Measurements from ENCODE around the gene ZNRF2.
"Not testable (repeated sequence)": the region's sequence is repeated elsewhere in the genome, so short reads cannot be mapped to it uniquely, and the experiment has no call there.

DNA sequence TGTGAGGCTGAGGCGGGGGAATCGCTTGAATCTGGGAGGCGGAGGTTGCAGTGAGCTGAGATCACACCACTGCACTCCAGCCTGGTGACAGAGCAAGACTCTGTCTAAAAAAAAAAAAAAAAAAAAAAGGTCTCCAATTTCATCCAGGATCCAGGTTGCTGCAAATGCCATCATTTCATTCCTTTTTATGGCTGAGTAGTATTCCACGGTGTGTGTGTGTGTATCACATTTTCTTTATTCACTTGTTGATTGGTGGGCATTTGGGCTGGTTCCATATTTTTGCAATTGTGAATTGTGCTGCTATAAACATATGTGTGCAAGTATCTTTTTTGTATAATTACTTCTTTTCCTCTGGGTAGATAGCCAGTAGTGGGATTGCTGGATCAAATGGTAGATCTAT lies 19.2 kb upstream of the ZNRF2 start:
- TF ChIP-seq, protein P1, sequence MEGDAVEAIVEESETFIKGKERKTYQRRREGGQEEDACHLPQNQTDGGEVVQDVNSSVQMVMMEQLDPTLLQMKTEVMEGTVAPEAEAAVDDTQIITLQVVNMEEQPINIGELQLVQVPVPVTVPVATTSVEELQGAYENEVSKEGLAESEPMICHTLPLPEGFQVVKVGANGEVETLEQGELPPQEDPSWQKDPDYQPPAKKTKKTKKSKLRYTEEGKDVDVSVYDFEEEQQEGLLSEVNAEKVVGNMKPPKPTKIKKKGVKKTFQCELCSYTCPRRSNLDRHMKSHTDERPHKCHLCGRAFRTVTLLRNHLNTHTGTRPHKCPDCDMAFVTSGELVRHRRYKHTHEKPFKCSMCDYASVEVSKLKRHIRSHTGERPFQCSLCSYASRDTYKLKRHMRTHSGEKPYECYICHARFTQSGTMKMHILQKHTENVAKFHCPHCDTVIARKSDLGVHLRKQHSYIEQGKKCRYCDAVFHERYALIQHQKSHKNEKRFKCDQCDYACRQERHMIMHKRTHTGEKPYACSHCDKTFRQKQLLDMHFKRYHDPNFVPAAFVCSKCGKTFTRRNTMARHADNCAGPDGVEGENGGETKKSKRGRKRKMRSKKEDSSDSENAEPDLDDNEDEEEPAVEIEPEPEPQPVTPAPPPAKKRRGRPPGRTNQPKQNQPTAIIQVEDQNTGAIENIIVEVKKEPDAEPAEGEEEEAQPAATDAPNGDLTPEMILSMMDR (IDR thresholded peaks at IDR 0.05), result not testable (repeated sequence)
- TF ChIP-seq POLR2A (IDR thresholded peaks at IDR 0.05), result not testable (repeated sequence)

Measured in adrenal gland (tissue), 5 donors.